IMR-90 (cell line): ENCODE measurements around the gene MINK1. TPM values are rescaled to one million over a fixed set of nuclear protein-coding genes. Genes with fewer than 3 reads are reported as not detected.

ENCODE experiments used
- ATAC-seq: fragments of 200-7000 bp; cut with Tn5 transposase; 2 replicates; pipeline ENCODE4 v1.9.1; 2020; ENCODE audit warnings: low read depth, mild to moderate bottlenecking, moderate library complexity
- BruUV-seq: library from RNA; stranded (reverse); fragments of 400-500 nt; replicated peaks from 2 replicates; lab custom pipeline; 2021; lab: Mats Ljungman, UMichigan
- CTCF ChIA-PET: fragments of 300-600 bp; formaldehyde crosslinking; extraction: SDS; loops from one replicate; lab custom pipeline; 2021; ENCODE audit warnings: antibody characterized with exemption; lab: Yijun Ruan, JAX
- POLR2A ChIA-PET: fragments of 300-600 bp; sonication (Branson Sonifier 250); formaldehyde crosslinking; loops from one replicate; lab custom pipeline; 2022; ENCODE audit warnings: antibody characterized with exemption; ENCODE audit not compliant: unreplicated experiment; lab: Charles Lee
- DNase-seq: peaks from one replicate; pipeline ENCODE4 v3.0.0; 2013
- H2AFZ ChIP-seq: replicated peaks from 2 replicates; pipeline ENCODE3; 2013; ENCODE audit warnings: low read length, mild to moderate bottlenecking; ENCODE audit not compliant: poor library complexity
- H2AK5ac ChIP-seq: 2 replicates; pipeline ENCODE4 v1.6.1; 2013; ENCODE audit warnings: low read depth, low read length, inconsistent platforms
- H2AK9ac ChIP-seq: replicated peaks from 2 replicates; pipeline ENCODE3; 2013; ENCODE audit warnings: mild to moderate bottlenecking, low read depth, low read length, moderate library complexity; ENCODE audit not compliant: poor library complexity
- H2BK120ac ChIP-seq: 2 replicates; pipeline ENCODE4 v1.6.1; 2013; ENCODE audit warnings: low read depth, low read length, inconsistent platforms
- H2BK15ac ChIP-seq: 3 replicates; pipeline ENCODE4 v1.6.1; 2013; ENCODE audit warnings: low read depth, low read length, inconsistent platforms
- H2BK20ac ChIP-seq: 2 replicates; pipeline ENCODE4 v1.6.1; 2013; ENCODE audit warnings: low read depth, mild to moderate bottlenecking, inconsistent platforms, low read length, moderate library complexity
- H2BK5ac ChIP-seq: 2 replicates; pipeline ENCODE4 v1.6.1; 2013; ENCODE audit warnings: mild to moderate bottlenecking, low read depth, low read length, inconsistent platforms; ENCODE audit not compliant: poor library complexity, severe bottlenecking
- H3K14ac ChIP-seq: replicated peaks from 2 replicates; pipeline ENCODE4 v1.6.1; 2013; ENCODE audit warnings: low read depth, low read length, inconsistent platforms
- H3K18ac ChIP-seq: 2 replicates; pipeline ENCODE4 v1.6.1; 2013; ENCODE audit warnings: low read depth, low read length, control low read depth
- H3K23ac ChIP-seq: 2 replicates; pipeline ENCODE4 v1.6.1; 2013; ENCODE audit warnings: low read depth, low read length, inconsistent platforms
- H3K27ac ChIP-seq: 2 replicates; pipeline ENCODE4 v1.5.1; 2013; ENCODE audit warnings: mild to moderate bottlenecking, control low read depth, low read length; ENCODE audit not compliant: insufficient read depth
- H3K27me3 ChIP-seq: 2 replicates; pipeline ENCODE4 v1.6.1; 2013; ENCODE audit warnings: low read length; ENCODE audit not compliant: control insufficient read depth, insufficient read depth
- H3K36me3 ChIP-seq: 2 replicates; pipeline ENCODE4 v1.6.1; 2013; ENCODE audit warnings: low read length, mixed read lengths; ENCODE audit not compliant: control insufficient read depth, insufficient read depth
- H3K4ac ChIP-seq: 2 replicates; pipeline ENCODE4 v1.6.1; 2013; ENCODE audit warnings: low read depth, low read length, inconsistent platforms
- H3K4me1 ChIP-seq: 2 replicates; pipeline ENCODE4 v1.6.1; 2013; ENCODE audit warnings: low read length, mixed read lengths; ENCODE audit not compliant: control insufficient read depth, insufficient read depth
- H3K4me2 ChIP-seq: 2 replicates; pipeline ENCODE4 v1.6.1; 2013; ENCODE audit warnings: low read depth, mild to moderate bottlenecking, control low read depth, low read length, moderate library complexity
- H3K4me3 ChIP-seq: 2 replicates; pipeline ENCODE4 v1.5.1; 2013; ENCODE audit warnings: low read depth, mild to moderate bottlenecking, control low read depth, low read length, moderate library complexity; ENCODE audit not compliant: insufficient read depth
- H3K56ac ChIP-seq: 2 replicates; pipeline ENCODE4 v1.6.1; 2013; ENCODE audit warnings: low read length, inconsistent platforms; ENCODE audit not compliant: insufficient read depth; ENCODE audit errors: extremely low read depth
- H3K79me1 ChIP-seq, 2 experiments: 2 replicates each; pipeline ENCODE4 v1.6.1; 2013; ENCODE audit warnings: low read length in 2 of 2, inconsistent platforms in 1 of 2, low read depth in 1 of 2
- H3K9ac ChIP-seq: 2 replicates; pipeline ENCODE4 v1.6.1; 2013; ENCODE audit warnings: low read depth, low read length, control low read depth
- H3K9me1 ChIP-seq: 2 replicates; pipeline ENCODE4 v1.6.1; 2013; ENCODE audit warnings: low read length, inconsistent platforms; ENCODE audit not compliant: insufficient read depth
- H3K9me3 ChIP-seq: 2 replicates; pipeline ENCODE4 v1.6.1; 2013; ENCODE audit warnings: low read length; ENCODE audit not compliant: control insufficient read depth, insufficient read depth
- H4K20me1 ChIP-seq: 2 replicates; pipeline ENCODE4 v1.6.1; 2013; ENCODE audit warnings: low read length, inconsistent platforms; ENCODE audit not compliant: insufficient read depth
- H4K5ac ChIP-seq: 2 replicates; pipeline ENCODE4 v1.6.1; 2013; ENCODE audit warnings: mild to moderate bottlenecking, low read depth, low read length, control low read depth
- H4K8ac ChIP-seq, 2 experiments: 2 replicates each; pipeline ENCODE4 v1.6.1; 2013; ENCODE audit warnings: low read depth in 2 of 2, low read length in 2 of 2, control low read depth in 1 of 2, inconsistent platforms in 1 of 2
- H4K91ac ChIP-seq: 2 replicates; pipeline ENCODE4 v1.6.1; 2013; ENCODE audit warnings: low read depth, low read length, inconsistent platforms; ENCODE audit not compliant: insufficient read depth
- CEBPB ChIP-seq: IDR thresholded peaks from 2 replicates; pipeline ENCODE4 v1.6.1; 2012; ENCODE audit warnings: low read depth, low read length, improper control_type of control experiment
- CHD1 ChIP-seq: IDR thresholded peaks from 2 replicates; pipeline ENCODE4 v1.6.1; 2012; ENCODE audit warnings: low read depth, low read length, improper control_type of control experiment
- ELK1 ChIP-seq: fragments of 150-350 bp; IDR thresholded peaks from 2 replicates; pipeline ENCODE4 v1.6.1; 2016; ENCODE audit warnings: low read depth, mild to moderate bottlenecking, low read length, moderate library complexity, borderline replicate concordance
- FOS ChIP-seq: fragments of 150-350 bp; IDR thresholded peaks from 2 replicates; pipeline ENCODE4 v1.6.1; 2016; ENCODE audit warnings: low read depth, low read length
- MAZ ChIP-seq: IDR thresholded peaks from 2 replicates; pipeline ENCODE4 v1.6.1; 2012; ENCODE audit warnings: low read depth, mild to moderate bottlenecking, low read length, improper control_type of control experiment, moderate library complexity, borderline replicate concordance
- MXI1 ChIP-seq: IDR thresholded peaks from 2 replicates; pipeline ENCODE4 v1.6.1; 2012; ENCODE audit warnings: low read depth, mild to moderate bottlenecking, low read length, moderate library complexity, borderline replicate concordance
- RAD21 ChIP-seq: IDR thresholded peaks from 2 replicates; pipeline ENCODE4 v1.6.1; 2012; ENCODE audit warnings: low read length, improper control_type of control experiment
- RCOR1 ChIP-seq: IDR thresholded peaks from 2 replicates; pipeline ENCODE4 v1.6.1; 2012; ENCODE audit warnings: mild to moderate bottlenecking, low read length, improper control_type of control experiment; ENCODE audit not compliant: insufficient replicate concordance
- RFX5 ChIP-seq: IDR thresholded peaks from 2 replicates; pipeline ENCODE4 v1.8.0; 2012; ENCODE audit warnings: low read depth, mild to moderate bottlenecking, low read length, moderate library complexity
- SMC3 ChIP-seq: fragments of 150-350 bp; IDR thresholded peaks from 2 replicates; pipeline ENCODE4 v1.6.1; 2016; ENCODE audit warnings: low read depth, mild to moderate bottlenecking, antibody characterized with exemption, low read length, moderate library complexity
- USF2 ChIP-seq: fragments of 150-350 bp; IDR thresholded peaks from 2 replicates; pipeline ENCODE4 v1.6.1; 2017; ENCODE audit warnings: mild to moderate bottlenecking, antibody characterized with exemption, low read length, low read depth
- WGBS, 2 experiments: methylation state at CpG; one replicate each; pipeline versions ENCODE4 v1.1.5 to v1.1.7; 2013; ENCODE audit warnings: missing lambda C conversion rate in 2 of 2; ENCODE audit not compliant: insufficient read length in 1 of 2; ENCODE audit errors: extremely low coverage in 2 of 2; 5-methylcytosine and 5-hydroxymethylcytosine counted together
- dilution Hi-C: fragments of 300-500 bp; cut with HindIII; formaldehyde crosslinking; loops from one replicate; pipeline ENCODE4 v1.14.3; 2018; ENCODE audit warnings: low sequenced_read_pairs; ENCODE audit not compliant: unreplicated experiment
- in situ Hi-C: fragments of 300-500 bp; cut with MboI; formaldehyde crosslinking; loops from 3 replicates; pipeline ENCODE4 v1.14.3; 2019; ENCODE audit warnings: low sequenced_read_pairs, inconsistent platforms, mixed read lengths
- intact Hi-C: fragments of 100-400 bp; cut with micrococcal nuclease; formaldehyde crosslinking; loops from 2 replicates; pipeline ENCODE4 v1.10.0; 2022
- polyA plus RNA-seq, 3 experiments: library from polyadenylated mRNA; depleted of rRNA; stranded (reverse); fragments of >200 nt; gene quantifications; 2 replicates each; pipeline ENCODE4 v1.2.3, GENCODE V29; 2012; ENCODE audit warnings: low replicate concordance in 1 of 3
- total RNA-seq: library from RNA; depleted of rRNA; stranded (reverse); fragments of >200 nt; gene quantifications from 2 replicates; pipeline ENCODE4 v1.2.3, GENCODE V29; 2012

The MINK1 gene
- total and polyA plus RNA-seq, 2 of the 4 experiments (the other 2 are of a cell fraction): 12.2 to 40.9 TPM

DNA sequence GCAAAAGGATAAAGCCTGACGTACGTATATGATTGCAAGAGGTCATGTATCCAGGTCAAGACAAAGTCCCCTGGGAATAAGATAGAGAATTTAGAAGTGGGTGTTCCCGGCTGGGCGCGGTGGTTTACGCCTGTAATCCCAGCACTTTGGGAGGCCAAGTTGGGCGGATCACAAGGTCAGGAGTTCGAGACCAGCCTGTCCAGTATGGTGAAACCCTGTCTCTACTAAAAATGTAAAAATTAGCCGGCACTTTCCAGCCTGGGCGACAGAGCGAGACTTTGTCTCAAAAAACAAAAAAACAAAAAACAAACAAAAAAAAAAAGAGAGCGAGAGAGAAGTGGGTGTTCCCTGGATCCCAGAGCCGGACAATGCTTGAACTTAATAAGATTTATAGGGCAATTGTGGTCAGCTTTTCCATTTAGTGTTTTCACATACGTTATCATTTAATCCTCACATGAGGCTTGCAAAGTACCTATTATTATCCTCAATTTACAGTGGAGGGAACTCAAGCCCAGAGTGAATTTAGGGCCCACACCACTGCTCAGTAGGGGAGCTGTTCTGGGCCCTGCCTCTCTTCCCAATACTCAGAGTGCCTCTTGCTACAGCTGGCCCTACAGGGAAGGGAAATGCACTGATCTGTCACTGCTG, 44.9 kb upstream of the MINK1 start:
- H3K18ac ChIP-seq: no peak overlapping the region
- H2BK5ac ChIP-seq: no peak overlapping the region
- no peak overlapping the region for H3K14ac ChIP-seq
- H3K56ac ChIP-seq: no peak overlapping the region
- peaks cover 4% of the 10 kb centered on the region for H3K9me1 ChIP-seq
- DNase-seq (no peak), ATAC-seq (no peak)
- intact Hi-C loops: no loop called here
- no peaks in the 10 kb centered on the region for H3K9me3 ChIP-seq
- no peak overlapping the region for H2BK120ac ChIP-seq
- BruUV-seq: no TSS peak
- no peak overlapping the region for H3K9ac ChIP-seq
- H4K5ac ChIP-seq: no peak overlapping the region
- dilution Hi-C loops: no loop called here
- H3K4me3 ChIP-seq: no peak overlapping the region
- no peaks in the 10 kb centered on the region for H4K20me1 ChIP-seq
- POLR2A ChIA-PET: no interaction called here
- no peak overlapping the region for H3K4ac ChIP-seq
- peaks cover 0 to 5% of the 10 kb centered on the region in 2 experiments; a peak in 2 of 4 replicates for H3K79me1 ChIP-seq
- no peak overlapping the region for H3K27ac ChIP-seq
- H2BK20ac ChIP-seq: no peak overlapping the region
- in situ Hi-C loops: loop anchor here (5.0 kb wide), 1 partner anchor 94 kb away; no protein-coding TSS in a partner anchor
- no peak overlapping the region for H4K91ac ChIP-seq
- no peaks in the 10 kb centered on the region for H3K36me3 ChIP-seq
- 86% methylated on average over 5 of the region's 14 CpGs; no CpG with 5 or more reads in 1 of the 2 experiments for WGBS, 2 experiments
- no peak overlapping the region for H2BK15ac ChIP-seq
- no peak overlapping the region for H2AK5ac ChIP-seq
- CTCF ChIA-PET: interaction anchor here (0.6 to 1.1 kb wide), 2 partner anchors 11 to 115 kb away, joined by 4 to 5 read pairs; partner anchors contain the start of gene CHRNE
- no peak overlapping the region for H3K23ac ChIP-seq
- H3K27me3 ChIP-seq: peaks cover 29% of the 10 kb centered on the region
- H2AK9ac ChIP-seq: no peak overlapping the region
- peaks cover 5% of the 10 kb centered on the region; the same call in 1 of the 2 replicates for H3K4me1 ChIP-seq
- H2AFZ ChIP-seq: no peak overlapping the region
- no peak overlapping the region for H3K4me2 ChIP-seq
- no peak overlapping the region for H4K8ac ChIP-seq
- TF ChIP-seq SMC3 (no peak), RFX5 (no peak), CHD1 (no peak), FOS (no peak), ELK1 (no peak), MXI1 (no peak), CEBPB (no peak), MAZ (no peak), USF2 (no peak), RCOR1 (no peak), RAD21 (no peak)
